Measurements from ENCODE around the gene SLC33A1. TPM values are rescaled to one million over a fixed set of nuclear protein-coding genes. Genes with fewer than 3 reads are reported as not detected.

Gene SLC33A1
- total and polyA plus RNA-seq, 2 of the 8 experiments (the other 6 are each of a cell fraction or from before 2014, with no cell fraction given), result 15.6 to 24.2 TPM

DNA sequence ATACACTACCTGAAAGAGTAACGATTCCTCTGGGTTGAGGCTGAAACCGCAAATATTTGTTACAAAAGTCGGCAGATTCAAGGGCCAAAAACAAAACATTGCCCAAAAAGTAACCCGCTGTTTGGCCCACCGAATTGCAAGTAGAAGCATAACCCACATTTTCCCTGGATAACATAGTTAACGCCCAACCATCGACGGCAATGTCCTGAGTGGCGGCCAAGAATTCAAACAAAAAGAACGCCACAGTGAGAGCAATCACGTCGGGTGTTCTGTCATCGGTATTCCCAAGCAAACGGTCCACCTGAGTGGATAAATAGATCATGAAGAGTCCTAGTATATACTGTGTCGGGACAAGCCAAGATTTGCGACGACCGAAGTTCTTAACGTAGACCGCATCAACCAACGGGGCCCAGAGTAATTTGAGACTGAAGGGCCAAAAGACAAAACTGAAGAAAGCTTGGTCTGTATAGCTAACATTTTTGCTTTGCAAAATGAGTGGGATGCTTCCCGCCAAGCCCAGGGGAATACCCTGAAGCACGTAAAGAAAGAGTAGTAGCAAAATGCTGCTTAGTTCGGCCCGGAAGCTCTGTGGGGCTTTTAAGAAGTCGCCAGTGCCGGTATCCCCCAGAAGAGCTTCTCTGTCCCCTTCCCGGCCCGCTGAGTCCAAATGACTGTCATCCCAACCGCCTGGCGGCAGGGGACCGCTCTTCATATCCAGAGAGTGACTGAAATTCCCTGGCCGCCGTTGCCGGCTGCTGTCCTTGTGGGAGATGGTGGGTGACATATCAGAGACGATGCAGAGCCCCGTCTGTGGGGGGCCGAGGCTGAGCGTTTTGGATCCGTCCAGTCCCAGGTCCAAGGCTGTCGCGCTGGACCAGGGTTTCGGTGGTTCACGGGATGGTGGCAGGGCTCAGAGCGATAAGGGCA lies 750 bp downstream of the SLC33A1 start:
- H2BK12ac ChIP-seq (ENCODE audit: low read depth, low read length), result no peak overlapping the region
- no peak for FAIRE-seq
- peak overlapping the region; percentile 66; the same call in 1 of the 2 replicates for H3K27ac ChIP-seq (ENCODE audit: low read depth, low read length)
- H4K20me1 ChIP-seq (replicated peaks in 1 of 2; ENCODE audit: control insufficient read depth in 1 of 2, insufficient read depth in 2 of 2, low read length in 2 of 2), result peaks cover 0 to 3% of the 10 kb centered on the region in 2 experiments
- WGBS, 2 experiments (ENCODE audit: extremely low coverage in 1 of 2, insufficient coverage in 1 of 2, insufficient read length in 1 of 2, insufficient replicate concordance in 2 of 2, low coverage in 1 of 2, low lambda C conversion rate in 2 of 2, missing lambda C conversion rate in 1 of 2), result 3% methylated on average over 45 of the region's 45 CpGs; no CpG with 5 or more reads in 1 of the 2 experiments
- peaks cover 0 to 9% (median 3%) of the 10 kb centered on the region in 4 experiments; a peak in 4 of 7 replicates for H3K4me1 ChIP-seq (replicated peaks in 1 of 4; ENCODE audit: control insufficient read depth in 3 of 4, insufficient read depth in 4 of 4, low read length in 3 of 4)
- peaks cover 11% of the 10 kb centered on the region for H3K23me2 ChIP-seq (ENCODE audit: low read depth, low read length)
- H3K4me3 ChIP-seq (ENCODE audit: extremely low read depth in 1 of 4, insufficient read depth in 2 of 4, low read depth in 3 of 4, low read length in 4 of 4), result peak overlapping the region; percentile 85 to 96 (median 88)
- no peak overlapping the region for H3K18ac ChIP-seq (ENCODE audit: extremely low read depth, low read length)
- no peak overlapping the region for H2BK120ac ChIP-seq (replicated peaks; ENCODE audit: low read depth, low read length)
- H3K23ac ChIP-seq (ENCODE audit: insufficient read length), result no peak overlapping the region
- no peaks in the 10 kb centered on the region for H3K9me3 ChIP-seq (ENCODE audit: insufficient read depth in 2 of 2, low read depth in 1 of 2, low read length in 1 of 2)
- no peak for DNase-seq (ENCODE audit: low read depth in 1 of 2, low spot score in 2 of 2)
- peak overlapping the region; percentile 63 to 82 (median 76) for H3K9ac ChIP-seq (replicated peaks in 1 of 4; ENCODE audit: extremely low read depth in 1 of 4, low read depth in 3 of 4, low read length in 3 of 4)
- no peak overlapping the region for H4K91ac ChIP-seq (replicated peaks; ENCODE audit: insufficient read length, low read length)
- H3K56ac ChIP-seq (replicated peaks; ENCODE audit: insufficient read length, low read depth, low read length), result no peak overlapping the region
- H3K4me2 ChIP-seq (ENCODE audit: insufficient read depth in 1 of 2, low read depth in 2 of 2, low read length in 2 of 2), result peak overlapping the region; percentile 87 to 90
- H2BK15ac ChIP-seq (ENCODE audit: low read length), result no peak overlapping the region
- peak overlapping the region; percentile 64; the same call in 1 of the 2 replicates for H2BK5ac ChIP-seq (ENCODE audit: low read depth, low read length)
- TF ChIP-seq, protein P1, sequence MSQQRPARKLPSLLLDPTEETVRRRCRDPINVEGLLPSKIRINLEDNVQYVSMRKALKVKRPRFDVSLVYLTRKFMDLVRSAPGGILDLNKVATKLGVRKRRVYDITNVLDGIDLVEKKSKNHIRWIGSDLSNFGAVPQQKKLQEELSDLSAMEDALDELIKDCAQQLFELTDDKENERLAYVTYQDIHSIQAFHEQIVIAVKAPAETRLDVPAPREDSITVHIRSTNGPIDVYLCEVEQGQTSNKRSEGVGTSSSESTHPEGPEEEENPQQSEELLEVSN (IDR thresholded peaks at IDR 0.05), result no peak
- TF ChIP-seq KDM4A (IDR thresholded peaks at IDR 0.05; ENCODE audit: low read depth, low read length, severe bottlenecking) (peak; percentile 52), POLR2A (IDR thresholded peaks at IDR 0.05; ENCODE audit: control extremely low read depth in 1 of 2, low read depth in 2 of 2, low read length in 2 of 2) (no peak), NANOG (IDR thresholded peaks at IDR 0.05; ENCODE audit: insufficient read depth, low read depth, low read length, poor library complexity, severe bottlenecking) (no peak), SIX5 (IDR thresholded peaks at IDR 0.05; ENCODE audit: low read depth, low read length) (no peak), TAF1 (IDR thresholded peaks at IDR 0.05; ENCODE audit: low read depth, low read length) (no peak), RFX5 (IDR thresholded peaks at IDR 0.05; ENCODE audit: borderline replicate concordance, low read depth, low read length) (no peak), RAD21 (IDR thresholded peaks at IDR 0.05 in 1 of 2, conservative IDR thresholded peaks at IDR 0.05 in 1 of 2; ENCODE audit: low read depth in 2 of 2, low read length in 2 of 2) (no peak)
- no peak overlapping the region for H2AK5ac ChIP-seq (ENCODE audit: low read depth, low read length)
- H3K27me3 ChIP-seq (replicated peaks in 1 of 4; ENCODE audit: control insufficient read depth in 3 of 4, extremely low read depth in 1 of 4, insufficient read depth in 3 of 4, low read length in 3 of 4), result no peaks in the 10 kb centered on the region
- no peak overlapping the region for H4K5ac ChIP-seq (ENCODE audit: insufficient read length, low read depth, low read length)
- H3K36me3 ChIP-seq (ENCODE audit: control insufficient read depth in 2 of 4, insufficient read depth in 4 of 4, low read length in 3 of 4), result no peaks in the 10 kb centered on the region
- no peak overlapping the region for H2BK20ac ChIP-seq (ENCODE audit: low read length)
- no peak overlapping the region for H3K14ac ChIP-seq (ENCODE audit: insufficient read length)
- ChIA-PET CTCF (ENCODE audit: partially characterized antibody) (interaction anchor here (0.6 to 2.9 kb wide), 12 partner anchors 14 to 667 kb away, joined by 3 to 10 read pairs (median 4); partner anchors contain the start of genes C3orf33 and GMPS), POLR2A (ENCODE audit: partially characterized antibody) (interaction anchor here (0.7 to 2.4 kb wide), 10 partner anchors 10 to 105 kb away, joined by 3 to 15 read pairs (median 4); partner anchors contain the start of genes C3orf33 and GMPS)
- H3K79me2 ChIP-seq (ENCODE audit: control insufficient read depth in 1 of 2, insufficient read depth in 2 of 2, low read length in 2 of 2), result peaks cover 7 to 32% of the 10 kb centered on the region in 2 experiments
- peaks cover 4% of the 10 kb centered on the region for H3K79me1 ChIP-seq (ENCODE audit: low read depth, low read length)
- 0 out of 2 replicates have a peak overlapping the region, but pooled peaks have one; percentile 17 for H2AFZ ChIP-seq (ENCODE audit: low read length)
- no peak overlapping the region for H3K4ac ChIP-seq (replicated peaks; ENCODE audit: insufficient read length, low read depth, low read length)
- H4K8ac ChIP-seq (ENCODE audit: extremely low read depth, insufficient read depth, low read length), result no peak overlapping the region
